Stimulated activated CD4-positive, alpha-beta T cell treated with anti-CD3 and anti-CD28 coated beads, Interleukin-1b, Interleukin-23, amount 100 ng/mL, for 48 hours (primary cell): Measurements from ENCODE around the gene POGLUT2.

Experiments used
- DNase-seq: peaks from one replicate; pipeline ENCODE4 v3.0.0-alpha.2; 2020

POGLUT2 gene

DNA sequence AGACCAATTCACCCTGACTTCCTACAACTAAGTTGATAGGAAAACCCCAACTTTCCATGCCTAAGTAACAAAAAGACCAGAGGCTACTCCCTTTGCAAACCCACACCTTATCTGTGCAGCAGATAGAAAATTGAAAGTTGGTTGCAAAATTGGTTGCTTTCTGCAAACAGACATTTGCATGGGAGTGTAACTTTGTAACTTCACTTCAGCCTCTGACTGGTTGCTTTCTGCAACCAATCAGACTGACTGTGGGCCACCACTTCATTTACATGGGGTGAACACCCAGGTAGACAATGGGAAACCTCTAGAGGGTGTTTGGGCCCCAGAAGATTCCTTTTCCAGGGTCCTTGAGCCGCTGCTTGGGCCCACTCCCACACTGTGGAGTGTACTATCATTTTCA, 35.0 kb downstream of the POGLUT2 start:
- DNase-seq, result no peak

DNA sequence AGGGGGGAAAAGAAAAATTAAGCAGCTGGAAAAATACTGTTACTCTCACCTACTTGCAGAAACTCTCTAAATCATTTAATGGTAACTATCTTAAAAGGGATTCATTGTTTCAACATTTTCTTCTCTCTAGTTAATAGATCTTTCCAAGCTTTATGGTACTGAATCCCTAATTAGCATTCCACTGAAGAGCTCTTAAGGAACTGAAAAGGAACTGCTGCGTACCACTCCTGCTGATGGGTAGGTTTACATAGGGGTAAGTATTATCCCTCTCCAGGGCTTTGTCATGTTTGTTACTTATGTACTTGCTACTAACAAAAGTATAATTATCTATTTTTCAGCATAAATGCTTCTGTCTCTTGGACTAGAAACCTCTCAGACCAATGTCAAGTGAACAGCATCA, 37.7 kb downstream of the POGLUT2 start:
- no peak for DNase-seq

DNA sequence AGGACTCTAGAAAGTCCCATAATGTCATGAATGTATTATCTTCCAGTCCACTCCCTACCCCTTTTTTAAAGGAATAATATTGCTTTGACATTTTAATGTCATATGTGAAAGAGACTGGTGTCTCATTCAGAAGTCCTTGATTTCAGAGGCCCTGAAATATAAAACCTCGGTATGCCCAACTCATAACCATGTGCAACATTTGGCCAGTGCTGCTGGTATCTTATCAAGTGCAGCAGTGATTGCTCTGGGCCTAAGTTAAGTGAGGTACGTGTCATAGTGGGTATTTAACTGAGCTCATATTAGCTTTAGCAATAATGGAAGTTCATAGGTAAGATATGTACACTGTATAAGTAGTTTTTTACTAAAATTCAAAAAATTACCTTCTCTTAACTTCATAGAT, 39.9 kb downstream of the POGLUT2 start:
- DNase-seq, result no peak

DNA sequence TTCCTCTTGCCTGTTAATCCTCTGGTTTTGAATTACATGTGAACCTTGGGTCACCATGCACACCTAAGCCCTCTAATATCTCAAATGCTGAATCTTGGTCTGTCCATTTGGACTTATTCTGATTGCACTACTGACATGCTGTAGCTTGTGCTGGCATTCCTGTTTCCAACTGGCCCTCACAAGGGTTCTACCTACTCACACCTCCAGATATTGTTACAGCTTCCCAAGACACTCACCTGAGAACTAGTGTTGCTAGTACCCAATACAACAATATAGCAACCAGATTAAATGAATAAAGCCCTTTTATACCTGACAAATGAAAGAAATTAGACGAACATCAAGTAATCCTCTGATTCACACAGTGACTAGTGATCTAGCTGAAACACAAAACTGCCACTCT, 41.8 kb downstream of the POGLUT2 start:
- DNase-seq, result no peak

DNA sequence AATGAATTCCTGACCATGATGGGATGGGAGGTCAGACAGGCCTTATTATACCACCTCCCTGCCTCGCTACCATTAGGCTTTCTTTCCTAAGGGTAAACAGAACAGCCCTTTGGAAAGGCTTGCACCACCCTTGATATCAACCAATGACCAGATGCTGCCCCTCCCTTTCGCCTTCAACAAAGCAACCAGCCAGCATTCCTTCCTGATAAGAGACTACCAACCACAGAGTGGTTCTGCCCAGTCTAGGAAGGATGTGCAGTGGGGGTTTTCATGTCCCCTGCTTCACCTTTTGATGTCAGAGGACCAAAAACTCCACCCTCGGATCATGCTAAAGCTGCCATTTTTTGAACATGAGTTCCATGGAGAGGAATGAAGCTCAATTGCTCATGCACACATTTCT, 46.9 kb downstream of the POGLUT2 start:
- no peak for DNase-seq

DNA sequence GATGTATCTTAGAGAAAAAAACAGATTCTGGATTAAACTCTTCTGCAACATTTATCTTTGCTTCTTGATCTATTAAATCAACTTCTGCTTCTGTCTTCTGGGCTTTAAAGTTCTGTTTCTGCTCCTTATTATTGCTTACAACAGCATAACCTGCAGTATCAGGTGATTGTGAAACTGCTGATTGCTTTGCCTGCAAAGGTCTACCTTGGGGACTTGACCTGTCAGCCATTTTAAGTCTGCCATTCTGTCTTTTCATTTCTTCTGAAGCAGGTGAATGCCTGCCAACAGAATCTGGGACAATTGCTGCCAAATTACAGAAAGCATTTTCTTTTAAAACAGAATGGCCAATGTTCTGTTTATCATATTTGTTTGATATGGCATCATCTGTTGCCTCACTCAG, 56.3 kb downstream of the POGLUT2 start:
- no peak for DNase-seq

DNA sequence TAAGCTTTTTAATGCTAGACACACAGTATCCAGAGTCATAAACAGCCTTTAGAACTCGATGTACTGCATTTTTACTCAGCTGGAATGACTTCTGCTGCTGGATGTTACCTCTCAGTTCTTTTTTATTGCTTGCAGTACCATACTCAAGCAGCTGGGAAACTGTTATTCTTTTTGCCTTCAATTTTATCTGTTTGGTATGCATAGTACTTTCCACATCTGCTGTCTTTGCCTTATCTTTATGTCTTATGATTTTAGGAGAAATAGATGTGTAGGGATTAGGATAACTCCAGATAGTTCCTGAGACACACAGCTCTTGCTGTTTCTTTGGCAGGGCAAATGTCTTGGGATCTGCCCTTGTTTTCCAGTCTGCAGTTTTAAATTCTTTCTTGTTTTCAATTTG, 56.7 kb downstream of the POGLUT2 start:
- DNase-seq, result no peak
